IMR-90 (cell line): ENCODE measurements around the gene RPS26.

Source experiments
- CEBPB ChIP-seq: IDR thresholded peaks from 2 replicates; pipeline ENCODE4 v1.6.1; 2012; ENCODE audit warnings: low read depth, low read length, improper control_type of control experiment
- CHD1 ChIP-seq: IDR thresholded peaks from 2 replicates; pipeline ENCODE4 v1.6.1; 2012; ENCODE audit warnings: low read depth, low read length, improper control_type of control experiment
- CTCF ChIP-seq: conservative IDR thresholded peaks from 2 replicates; pipeline ENCODE4 v1.5.1; 2012; ENCODE audit warnings: mild to moderate bottlenecking, low read depth, low read length, improper control_type of control experiment
- ELK1 ChIP-seq: fragments of 150-350 bp; IDR thresholded peaks from 2 replicates; pipeline ENCODE4 v1.6.1; 2016; ENCODE audit warnings: low read depth, mild to moderate bottlenecking, low read length, moderate library complexity, borderline replicate concordance
- FOS ChIP-seq: fragments of 150-350 bp; IDR thresholded peaks from 2 replicates; pipeline ENCODE4 v1.6.1; 2016; ENCODE audit warnings: low read depth, low read length
- MAFK ChIP-seq: IDR thresholded peaks from 2 replicates; pipeline ENCODE4 v1.6.1; 2012; ENCODE audit warnings: low read depth, low read length, improper control_type of control experiment
- MAZ ChIP-seq: IDR thresholded peaks from 2 replicates; pipeline ENCODE4 v1.6.1; 2012; ENCODE audit warnings: low read depth, mild to moderate bottlenecking, low read length, improper control_type of control experiment, moderate library complexity, borderline replicate concordance
- MXI1 ChIP-seq: IDR thresholded peaks from 2 replicates; pipeline ENCODE4 v1.6.1; 2012; ENCODE audit warnings: low read depth, mild to moderate bottlenecking, low read length, moderate library complexity, borderline replicate concordance
- POLR2A ChIP-seq: IDR thresholded peaks from 2 replicates; pipeline ENCODE4 v1.6.1; 2012; ENCODE audit warnings: mild to moderate bottlenecking, low read depth, low read length
- RAD21 ChIP-seq: IDR thresholded peaks from 2 replicates; pipeline ENCODE4 v1.6.1; 2012; ENCODE audit warnings: low read length, improper control_type of control experiment
- RCOR1 ChIP-seq: IDR thresholded peaks from 2 replicates; pipeline ENCODE4 v1.6.1; 2012; ENCODE audit warnings: mild to moderate bottlenecking, low read length, improper control_type of control experiment; ENCODE audit not compliant: insufficient replicate concordance
- RFX5 ChIP-seq: IDR thresholded peaks from 2 replicates; pipeline ENCODE4 v1.8.0; 2012; ENCODE audit warnings: low read depth, mild to moderate bottlenecking, low read length, moderate library complexity
- SMC3 ChIP-seq: fragments of 150-350 bp; IDR thresholded peaks from 2 replicates; pipeline ENCODE4 v1.6.1; 2016; ENCODE audit warnings: low read depth, mild to moderate bottlenecking, antibody characterized with exemption, low read length, moderate library complexity
- USF2 ChIP-seq: fragments of 150-350 bp; IDR thresholded peaks from 2 replicates; pipeline ENCODE4 v1.6.1; 2017; ENCODE audit warnings: mild to moderate bottlenecking, antibody characterized with exemption, low read length, low read depth

- no peak for TF ChIP-seq POLR2A
- peak; percentile 69 for TF ChIP-seq CTCF
- TF ChIP-seq MAFK: no peak
- TF ChIP-seq RAD21: peak; percentile 53
- TF ChIP-seq MAZ: no peak
- TF ChIP-seq MXI1: no peak
- TF ChIP-seq ELK1: no peak
- no peak for TF ChIP-seq RFX5
- peak; percentile 69 for TF ChIP-seq SMC3
- no peak for TF ChIP-seq USF2
- TF ChIP-seq RCOR1: peak; percentile 67
- no peak for TF ChIP-seq FOS
- TF ChIP-seq CEBPB: no peak
- TF ChIP-seq CHD1: no peak
These were observed 37.4 kb downstream of the RPS26 start for GRCh38 chr12:56078931-56079722.
